ENCODE measurements around the gene ITGA5.

The ITGA5 gene

GRCh38 chr12:54412348-54412747 is 6.7 kb downstream of the ITGA5 start:
- Mint-ChIP-seq H3K27me3 (ENCODE audit: low read depth, poor library complexity) (no peaks in the 10 kb centered on the region), H3K4me1 (peaks cover 43% of the 10 kb centered on the region), H3K9me3 (no peaks in the 10 kb centered on the region), H3K27ac (peak overlapping the region; percentile 15), H3K4me3 (no peak overlapping the region), H3K36me3 (ENCODE audit: low read depth) (peaks cover 15% of the 10 kb centered on the region)
- DNase-seq = no peak
- no peak for TF ChIP-seq CTCF (IDR thresholded peaks at IDR 0.05)

GRCh38 chr12:54411391-54412241 is 7.5 kb downstream of the ITGA5 start:
- Mint-ChIP-seq H3K27me3 (ENCODE audit: low read depth, poor library complexity) (no peaks in the 10 kb centered on the region), H3K9me3 (no peaks in the 10 kb centered on the region), H3K27ac (no peak overlapping the region), H3K4me1 (peaks cover 36% of the 10 kb centered on the region), H3K4me3 (no peak overlapping the region), H3K36me3 (ENCODE audit: low read depth) (peaks cover 22% of the 10 kb centered on the region)
- no peak for DNase-seq
- TF ChIP-seq CTCF (IDR thresholded peaks at IDR 0.05) = no peak

GRCh38 chr12:54409267-54409666 is 9.8 kb downstream of the ITGA5 start:
- Mint-ChIP-seq H3K4me3 (no peak overlapping the region), H3K27me3 (ENCODE audit: low read depth, poor library complexity) (no peaks in the 10 kb centered on the region), H3K36me3 (ENCODE audit: low read depth) (peaks cover 34% of the 10 kb centered on the region), H3K4me1 (peaks cover 27% of the 10 kb centered on the region), H3K9me3 (no peaks in the 10 kb centered on the region), H3K27ac (no peak overlapping the region)
- TF ChIP-seq CTCF (IDR thresholded peaks at IDR 0.05) = no peak
- DNase-seq = no peak

- no peaks in the 10 kb centered on the region for H3K27me3 Mint-ChIP-seq (ENCODE audit: low read depth, poor library complexity)
- H3K4me1 Mint-ChIP-seq = peaks cover 11% of the 10 kb centered on the region
- no peak overlapping the region for H3K27ac Mint-ChIP-seq
- DNase-seq = no peak
- H3K9me3 Mint-ChIP-seq = no peaks in the 10 kb centered on the region
- no peak overlapping the region for H3K4me3 Mint-ChIP-seq
- H3K36me3 Mint-ChIP-seq (ENCODE audit: low read depth) = peaks cover 49% of the 10 kb centered on the region
- no peak for TF ChIP-seq CTCF (IDR thresholded peaks at IDR 0.05)
Measured at GRCh38 chr12:54407183-54407905, 11.7 kb downstream of the ITGA5 start.

- DNase-seq = no peak
- Mint-ChIP-seq H3K9me3 (no peaks in the 10 kb centered on the region), H3K4me3 (no peak overlapping the region), H3K4me1 (peaks cover 8% of the 10 kb centered on the region), H3K27me3 (ENCODE audit: low read depth, poor library complexity) (no peaks in the 10 kb centered on the region), H3K27ac (no peak overlapping the region), H3K36me3 (ENCODE audit: low read depth) (peaks cover 60% of the 10 kb centered on the region)
- TF ChIP-seq CTCF (IDR thresholded peaks at IDR 0.05) = no peak
Measured at GRCh38 chr12:54405573-54405972, 13.5 kb downstream of the ITGA5 start.

Data from nephron progenitor cell (in vitro differentiated cells).